ENCODE results near the gene TTC39C.

Gene TTC39C

DNA sequence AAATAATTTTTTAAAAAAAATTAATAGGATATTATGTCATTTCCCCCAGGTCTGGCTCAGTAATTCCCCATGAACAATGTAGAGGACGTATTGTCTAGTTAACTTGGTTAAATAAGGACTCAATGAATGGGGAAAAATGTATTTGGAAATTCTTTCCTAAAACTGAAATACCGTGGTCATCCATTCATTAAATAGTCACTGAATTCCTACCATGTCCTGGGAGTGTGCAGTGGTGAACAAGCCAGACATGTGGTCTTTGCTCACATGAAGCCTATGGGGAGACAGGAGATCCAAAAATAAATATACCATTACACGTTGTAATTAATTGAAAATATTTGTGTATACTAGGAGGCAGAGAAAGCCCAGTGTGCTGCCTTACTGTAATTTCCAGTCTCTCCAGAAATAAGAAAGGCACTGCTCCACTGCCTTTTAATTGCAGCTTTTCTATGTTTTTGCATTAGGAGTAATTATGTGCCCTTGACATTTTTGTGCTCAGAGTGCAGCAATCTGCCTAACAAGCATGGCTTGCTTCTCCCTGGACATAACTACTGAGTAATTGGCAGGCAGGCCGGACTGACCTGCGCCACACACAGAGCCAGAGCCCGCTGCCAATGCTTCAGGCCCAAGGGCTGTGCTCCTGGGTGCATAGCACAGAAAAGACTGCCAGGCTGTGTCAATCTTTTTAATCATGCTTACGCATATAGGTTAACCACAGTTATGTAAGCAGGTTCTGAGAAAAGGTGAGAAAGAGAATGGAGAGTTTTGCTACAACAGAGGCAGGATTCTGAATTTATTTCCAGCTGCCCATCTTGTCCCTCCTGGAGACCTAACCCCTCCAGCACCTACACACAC lies 22.2 kb upstream of the TTC39C start:
- DNase-seq (ENCODE audit: low read depth in 2 of 2) = no peak

DNA sequence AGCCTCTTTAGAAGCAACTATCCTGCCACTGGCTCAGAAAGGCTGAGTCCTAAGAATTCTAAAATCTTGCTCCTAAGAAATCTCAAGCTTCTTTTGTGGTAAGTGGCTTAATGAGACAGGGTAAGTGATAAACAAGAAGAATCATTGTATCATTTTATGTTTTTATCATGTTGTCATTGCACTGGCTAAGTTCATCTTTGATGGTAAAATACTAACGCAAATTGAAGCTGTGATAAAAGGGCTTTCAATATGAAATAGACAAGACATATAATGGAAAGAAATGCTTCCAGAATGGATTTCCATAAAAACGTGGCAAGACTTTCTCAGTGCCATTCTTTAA lies 21.6 kb upstream of the TTC39C start:
- DNase-seq (ENCODE audit: low read depth in 2 of 2) = no peak

DNA sequence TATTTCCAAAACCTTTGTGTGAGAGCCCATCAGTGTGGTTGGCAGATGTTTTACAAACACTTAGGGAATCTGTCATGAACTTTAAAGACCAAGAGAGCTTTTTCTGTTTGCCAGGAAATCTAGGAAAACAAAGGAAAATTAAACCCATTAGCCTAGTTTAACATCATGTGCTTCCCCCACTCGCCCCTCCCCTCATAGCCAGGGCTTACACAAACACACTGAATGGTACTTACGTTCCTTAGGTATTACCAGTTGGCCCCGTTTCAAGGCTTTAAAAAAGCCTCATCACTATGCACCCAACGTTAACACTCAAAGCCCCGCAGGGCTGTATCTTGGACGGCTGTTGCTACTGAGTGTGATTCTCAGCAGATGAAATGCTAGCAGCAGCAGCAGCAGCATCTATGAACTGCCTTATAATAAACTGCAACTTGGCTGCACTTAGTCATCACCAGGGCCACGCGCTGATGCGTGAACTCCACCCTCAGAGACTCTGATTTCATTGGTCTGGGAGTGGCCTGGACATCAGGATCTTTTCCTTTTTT lies 20.1 kb upstream of the TTC39C start:
- no peak for DNase-seq (ENCODE audit: low read depth in 2 of 2)

DNA sequence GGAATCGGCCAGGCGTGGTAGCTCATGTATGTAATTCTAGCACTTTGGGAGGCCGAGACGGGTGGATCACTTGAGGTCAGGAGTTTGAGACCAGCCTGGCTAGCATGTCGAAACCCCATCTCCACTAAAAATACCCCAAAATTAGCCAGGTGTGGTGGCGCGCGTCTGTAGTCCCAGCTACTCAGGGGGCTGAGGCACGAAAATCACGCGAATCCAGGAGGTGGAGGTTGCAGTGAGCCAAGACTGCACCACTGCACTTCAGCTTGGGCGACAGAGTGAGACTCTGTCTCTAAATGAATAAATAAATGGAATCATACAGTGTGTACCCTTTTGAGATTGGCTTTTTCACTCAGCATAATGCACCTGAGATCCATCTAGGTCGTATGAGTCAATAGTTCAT lies 19.4 kb upstream of the TTC39C start:
- no peak for DNase-seq (ENCODE audit: low read depth in 2 of 2)

DNA sequence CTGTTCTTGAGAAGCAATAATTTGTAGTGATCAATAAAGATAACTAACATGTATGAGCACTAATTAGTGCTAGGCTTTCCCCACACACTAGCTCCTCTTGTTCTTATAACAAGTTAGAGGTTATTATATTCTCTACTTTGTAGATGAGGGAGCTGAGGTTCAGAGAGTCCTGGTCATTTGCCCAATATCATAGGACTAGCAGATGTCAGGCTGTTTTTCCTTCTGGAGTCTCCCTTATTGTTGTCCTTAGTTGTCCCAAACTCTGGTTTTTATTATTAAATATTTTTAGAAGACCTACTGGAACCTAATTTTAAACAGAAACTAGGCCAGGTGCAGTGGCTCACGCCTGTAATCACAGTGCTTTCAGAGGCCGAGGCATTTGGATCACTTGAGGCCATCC lies 16.5 kb upstream of the TTC39C start:
- DNase-seq (ENCODE audit: low read depth in 2 of 2) = no peak

DNA sequence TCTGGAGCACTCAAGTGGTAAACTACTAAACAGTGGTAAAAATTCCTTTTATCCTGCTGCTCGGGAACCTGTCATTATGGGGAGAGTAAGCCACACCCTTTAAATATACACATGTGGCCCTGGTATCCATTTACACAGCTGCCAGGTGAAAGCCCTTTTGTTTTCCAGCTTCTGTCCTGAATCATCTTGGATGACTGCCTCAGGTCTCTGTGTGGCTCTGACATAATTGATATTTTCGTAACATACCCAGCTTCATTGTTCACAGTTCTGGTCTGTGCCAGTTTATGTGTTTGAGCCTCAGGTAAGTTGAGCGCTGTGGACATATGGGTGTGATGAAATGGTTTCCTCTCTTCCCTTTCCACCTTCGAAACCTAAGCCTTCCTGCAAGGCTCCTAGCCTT lies 15.7 kb upstream of the TTC39C start:
- DNase-seq (ENCODE audit: low read depth in 2 of 2) = no peak

DNA sequence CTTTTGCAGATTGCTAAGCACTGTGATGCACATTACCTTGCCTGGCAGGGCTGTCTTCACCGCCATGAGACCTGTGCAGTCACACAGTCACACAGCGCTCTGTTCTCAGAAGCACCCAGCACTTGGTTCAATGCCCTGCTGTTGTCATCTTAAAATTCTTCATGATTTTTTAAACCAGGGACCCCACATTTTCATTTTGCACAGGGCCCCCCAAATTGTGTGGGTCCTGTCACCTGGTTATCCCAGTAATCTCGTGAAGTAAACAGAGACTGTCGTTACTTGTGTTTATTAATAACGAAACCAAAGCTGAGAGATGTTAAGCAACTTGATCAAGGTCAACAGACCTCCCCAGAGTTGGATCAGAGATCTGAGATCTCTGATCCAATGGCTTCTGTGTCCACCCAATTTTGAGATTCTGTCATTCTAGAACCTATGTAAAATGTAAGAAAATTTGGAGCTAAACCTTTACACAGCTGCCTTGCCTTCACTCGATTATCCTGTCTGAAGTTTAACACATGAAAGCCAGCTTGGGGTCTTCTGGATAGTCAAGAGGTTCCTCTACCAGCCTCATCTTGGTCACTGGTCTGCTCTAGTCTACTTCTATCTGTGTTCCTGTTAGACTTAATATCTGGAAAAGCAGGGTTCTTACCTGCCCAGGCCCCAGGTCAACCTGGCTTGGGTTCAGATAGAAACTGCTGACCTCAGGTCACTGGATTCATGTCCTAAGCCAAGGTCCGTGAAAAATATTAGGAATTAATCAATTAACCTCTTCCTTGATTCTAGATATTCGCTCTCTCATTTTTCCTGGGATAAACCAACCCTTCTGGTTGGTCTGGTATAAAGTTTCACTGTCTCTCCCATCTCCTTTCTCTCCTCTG lies 13.7 kb upstream of the TTC39C start:
- DNase-seq (ENCODE audit: low read depth in 2 of 2) = no peak

DNA sequence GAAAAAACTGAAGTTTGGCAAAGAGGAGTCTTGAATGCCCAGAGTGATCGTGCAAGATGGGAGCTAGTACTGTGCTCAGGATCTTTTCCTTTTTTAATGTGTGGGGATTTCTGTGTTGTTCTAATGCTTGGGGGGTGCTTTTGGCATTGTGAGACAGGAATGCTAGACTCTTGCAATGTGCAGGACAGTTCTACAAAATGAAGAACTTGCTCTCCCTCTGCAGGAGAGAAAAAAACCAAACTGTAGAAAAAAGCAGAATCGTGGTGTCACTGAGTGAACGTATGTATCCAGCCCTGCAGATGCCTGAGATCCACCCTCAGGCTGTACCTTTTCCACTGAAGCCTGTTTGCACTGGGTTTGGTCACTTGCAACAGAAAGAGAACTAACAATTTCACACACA lies 12.1 kb upstream of the TTC39C start:
- no peak for DNase-seq (ENCODE audit: low read depth in 2 of 2)

DNA sequence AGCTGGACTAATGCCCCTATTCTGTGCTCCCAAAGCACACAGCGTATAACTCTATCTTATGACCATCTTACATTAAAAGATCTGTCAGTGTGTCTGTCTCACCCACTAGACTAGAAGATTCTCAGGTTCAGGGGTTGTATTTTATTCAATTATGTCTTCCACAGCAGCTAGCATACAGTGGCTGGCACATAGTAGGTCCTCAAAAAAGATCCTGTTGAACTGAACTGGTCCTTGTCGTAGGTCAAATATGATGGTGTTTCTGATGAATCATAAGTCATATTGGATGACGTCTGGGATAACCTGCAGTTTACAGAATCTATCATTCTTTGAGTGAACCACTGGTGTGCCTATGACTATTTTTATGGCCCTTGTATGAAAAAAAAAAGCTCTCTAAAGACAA lies 11.3 kb upstream of the TTC39C start:
- DNase-seq (ENCODE audit: low read depth in 2 of 2) = no peak

DNA sequence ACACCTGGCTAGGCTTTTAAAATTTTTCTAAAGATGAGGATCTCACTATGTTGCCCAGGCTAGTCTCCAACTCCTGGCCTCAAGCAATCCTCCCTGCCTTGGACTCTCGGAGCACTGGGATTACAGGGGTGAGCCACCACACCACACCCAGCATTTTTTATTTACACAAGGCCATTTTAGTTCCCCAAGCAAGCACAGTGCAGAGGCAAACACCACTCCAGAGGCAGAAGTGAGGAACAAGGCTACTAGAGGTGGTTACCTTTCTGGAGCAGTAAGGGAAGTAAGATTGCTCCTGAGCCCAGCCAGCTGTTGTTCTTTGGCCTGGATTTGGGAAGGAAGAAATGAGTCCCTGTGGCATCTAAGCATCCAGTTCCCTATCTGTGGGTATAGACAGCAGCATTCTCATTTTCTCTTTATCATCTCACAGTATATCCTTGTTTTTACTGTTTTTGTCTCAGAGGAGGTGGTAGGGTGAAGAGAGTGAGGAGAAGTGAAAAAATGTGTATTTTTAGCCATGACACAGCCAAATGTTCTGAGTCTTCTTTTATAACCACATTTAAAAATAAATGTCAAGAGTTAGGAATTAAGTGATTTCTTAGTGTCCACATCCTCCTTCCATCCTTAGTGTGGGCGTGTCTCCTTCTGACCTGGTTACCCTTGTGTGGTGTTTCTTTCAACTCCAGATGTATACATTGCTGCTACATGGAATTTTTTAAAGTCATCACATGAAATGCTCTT lies 10.5 kb upstream of the TTC39C start:
- DNase-seq (ENCODE audit: low read depth in 2 of 2) = no peak

DNA sequence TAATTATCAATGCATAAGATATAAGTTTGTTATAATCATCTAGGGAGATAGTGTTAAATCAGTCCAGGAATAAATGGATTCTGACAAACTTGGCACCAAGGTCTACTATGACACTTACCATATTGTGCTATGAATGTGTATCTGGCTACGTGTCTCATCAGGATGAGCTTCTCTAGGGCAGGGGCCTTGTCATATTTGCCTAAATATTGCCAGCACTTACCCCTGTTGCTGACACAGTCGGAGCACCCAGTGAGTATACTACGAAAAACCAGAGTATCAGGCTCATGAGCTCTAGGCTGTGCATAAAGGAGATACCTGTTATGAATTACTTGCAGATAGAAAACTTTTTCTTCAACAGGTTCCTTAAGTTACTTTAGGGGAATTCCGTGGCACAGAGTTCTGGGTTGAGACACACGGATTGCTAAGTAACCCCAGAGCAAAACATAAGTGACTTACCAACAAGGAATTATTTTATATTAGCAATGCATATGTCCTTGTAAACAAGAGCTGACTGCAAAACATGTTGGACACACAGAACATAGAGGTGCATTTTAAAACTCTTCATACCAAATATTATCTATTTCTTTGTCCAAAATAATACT lies 7.7 kb upstream of the TTC39C start:
- no peak for DNase-seq (ENCODE audit: low read depth in 2 of 2)

DNA sequence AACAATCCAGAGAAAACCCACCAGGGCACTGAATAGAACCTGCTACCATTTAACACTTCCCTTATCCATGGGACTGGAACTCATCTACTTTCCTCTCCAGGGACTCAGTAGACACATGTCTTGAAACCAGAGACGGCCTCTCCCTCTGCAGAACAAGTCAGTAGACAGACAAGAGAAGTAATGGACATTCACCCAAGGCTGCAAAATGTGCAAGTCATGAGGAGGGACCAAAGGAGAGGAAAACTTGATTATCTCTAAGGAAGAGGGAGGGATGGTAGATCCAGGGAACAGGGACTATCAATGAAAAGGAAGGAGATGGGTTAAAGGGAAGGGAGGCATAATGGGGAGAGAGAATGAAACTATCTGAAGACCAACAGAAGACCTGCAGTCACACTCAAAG lies 5.3 kb upstream of the TTC39C start:
- DNase-seq (ENCODE audit: low read depth in 2 of 2) = no peak

DNA sequence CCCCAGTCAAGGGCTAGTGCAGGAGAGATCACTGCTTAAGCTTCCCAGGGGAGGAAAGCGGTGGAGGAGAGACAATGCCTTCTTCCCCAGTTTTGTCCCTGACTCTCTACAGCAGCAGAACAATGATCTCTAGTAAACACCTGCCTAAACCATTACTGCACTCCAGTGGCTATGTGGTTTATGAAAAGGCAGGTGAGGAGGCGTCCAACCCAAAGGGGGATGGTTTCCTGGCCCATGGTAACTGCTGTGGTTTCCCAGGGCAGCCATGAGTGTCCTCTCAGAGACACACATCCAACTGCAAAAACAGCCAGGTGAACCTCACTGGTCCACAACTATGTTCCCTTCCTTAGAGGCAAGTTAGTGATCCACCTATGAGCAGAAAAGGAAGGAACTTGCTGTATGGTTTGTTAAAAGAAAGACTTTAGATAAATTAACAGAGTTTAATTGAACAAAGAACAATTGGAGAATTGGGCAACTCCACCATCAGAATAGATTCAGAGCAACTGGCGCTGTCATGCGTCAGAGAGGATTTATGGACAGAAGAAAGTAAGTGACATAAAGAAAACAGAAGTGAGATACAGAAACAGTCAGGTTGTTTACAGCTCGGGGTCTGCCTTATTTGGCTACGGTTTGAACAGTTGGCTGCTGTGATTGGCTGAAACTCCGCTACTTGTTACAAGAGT lies 4.8 kb upstream of the TTC39C start:
- DNase-seq (ENCODE audit: low read depth in 2 of 2) = no peak

DNA sequence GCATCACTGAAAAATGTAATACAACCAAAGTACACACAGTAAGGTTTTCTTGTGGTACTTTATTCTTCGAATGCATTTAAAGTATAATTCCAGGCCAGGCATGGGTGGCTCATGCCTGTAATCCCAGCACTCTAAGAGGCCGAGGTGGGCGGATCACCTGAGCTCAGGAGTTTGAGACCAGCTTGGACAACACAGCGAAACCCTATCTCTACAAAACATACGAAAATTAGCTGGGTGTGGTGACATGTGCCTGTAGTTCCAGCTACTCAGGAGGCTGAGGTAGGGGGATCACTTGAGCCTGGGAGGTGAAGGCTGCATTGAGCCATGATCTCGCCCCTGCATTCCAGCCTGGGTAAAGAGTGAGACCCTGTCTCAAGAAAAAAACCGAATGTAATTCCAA lies 3.9 kb upstream of the TTC39C start:
- no peak for DNase-seq (ENCODE audit: low read depth in 2 of 2)

DNA sequence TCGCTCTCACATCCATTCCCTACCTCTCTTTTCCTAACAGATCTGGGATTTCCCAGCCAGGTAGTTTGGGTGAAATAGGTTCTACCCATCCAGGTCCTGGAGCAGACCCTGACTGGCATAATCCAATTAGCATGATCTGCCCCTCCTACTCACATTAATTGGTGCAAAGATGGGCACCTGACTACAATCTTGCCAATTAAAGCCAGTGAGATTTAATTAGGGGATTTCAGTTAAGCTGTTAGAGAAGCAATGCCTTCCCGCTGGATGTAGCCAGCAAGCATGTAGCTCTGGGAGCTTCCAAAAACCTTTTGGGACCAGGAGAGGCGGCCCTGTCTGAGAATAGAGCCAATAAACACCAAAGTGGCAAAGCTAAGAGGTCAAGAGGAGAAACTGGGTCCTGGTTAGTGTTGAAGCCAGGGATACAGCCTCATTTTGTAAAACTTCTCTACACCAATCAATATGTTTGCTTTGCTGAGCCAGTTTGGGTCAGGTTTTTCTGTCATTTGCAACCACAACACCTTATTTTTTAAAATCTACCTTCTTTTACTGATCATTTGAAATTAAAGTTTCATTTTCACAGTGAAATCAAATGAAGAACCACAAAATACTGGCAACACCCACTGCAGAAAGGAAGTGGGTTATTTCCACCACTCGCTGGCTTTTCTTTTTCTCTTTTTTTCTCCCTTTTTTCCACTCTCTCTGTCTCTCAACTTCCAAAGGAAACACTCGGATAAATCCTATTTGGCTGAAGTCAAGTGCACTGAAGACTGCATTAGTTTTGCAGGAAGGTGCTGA lies 3.2 kb upstream of the TTC39C start:
- no peak for DNase-seq (ENCODE audit: low read depth in 2 of 2)

DNA sequence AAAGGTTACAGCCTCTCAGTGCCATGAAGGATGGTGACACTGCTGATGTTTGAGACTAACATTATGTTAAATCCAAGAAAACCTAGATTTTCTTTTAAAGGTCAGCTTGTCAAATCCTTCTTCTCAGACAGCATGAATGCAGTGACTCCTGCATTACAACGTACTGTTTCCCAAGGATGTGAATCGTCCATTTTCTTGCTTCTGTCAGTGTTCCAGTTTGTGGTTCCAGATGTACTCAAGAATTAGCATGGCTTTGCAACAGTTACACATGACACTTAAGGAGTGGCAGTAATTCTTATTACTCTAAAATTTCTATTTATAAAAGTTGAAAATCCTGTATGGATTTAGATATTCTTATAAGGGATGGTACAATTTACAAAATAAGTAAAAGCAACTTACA lies 1.5 kb upstream of the TTC39C start:
- DNase-seq (ENCODE audit: low read depth in 2 of 2) = no peak

DNA sequence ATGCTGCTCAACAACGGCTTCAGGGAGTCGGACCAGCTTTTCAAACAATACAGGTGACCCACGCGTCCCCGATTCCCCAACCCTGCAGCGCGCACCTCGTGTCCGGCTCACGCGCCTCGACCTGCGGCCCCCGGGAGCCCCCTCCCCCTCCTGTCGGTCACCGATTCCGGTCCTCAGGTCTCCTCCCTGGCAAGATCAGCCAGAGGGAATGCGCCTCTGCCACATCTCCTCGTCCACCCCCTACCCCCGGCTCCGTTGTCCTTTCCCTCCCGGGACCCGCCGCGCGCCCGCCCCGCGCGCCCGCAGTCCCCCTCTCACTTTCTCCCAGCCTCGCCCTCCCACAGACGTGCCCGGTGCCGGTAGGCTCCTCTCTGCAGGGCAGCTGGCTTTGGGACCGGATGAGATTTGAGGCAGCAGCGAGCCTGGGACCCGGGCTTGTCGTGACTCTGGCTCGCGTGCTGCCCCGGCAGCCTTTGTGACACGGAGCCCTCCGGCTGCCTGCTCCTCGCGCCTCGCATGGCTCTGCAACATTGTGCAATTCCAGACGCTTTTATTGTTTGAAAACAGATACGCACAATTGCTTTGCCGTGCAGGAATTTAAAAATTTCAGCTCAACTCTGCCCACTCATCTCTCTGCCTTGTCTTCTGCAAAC lies 558 bp downstream of the TTC39C start:
- DNase-seq (ENCODE audit: low read depth in 2 of 2) = peak in 1 of 2 donors; percentile 43

DNA sequence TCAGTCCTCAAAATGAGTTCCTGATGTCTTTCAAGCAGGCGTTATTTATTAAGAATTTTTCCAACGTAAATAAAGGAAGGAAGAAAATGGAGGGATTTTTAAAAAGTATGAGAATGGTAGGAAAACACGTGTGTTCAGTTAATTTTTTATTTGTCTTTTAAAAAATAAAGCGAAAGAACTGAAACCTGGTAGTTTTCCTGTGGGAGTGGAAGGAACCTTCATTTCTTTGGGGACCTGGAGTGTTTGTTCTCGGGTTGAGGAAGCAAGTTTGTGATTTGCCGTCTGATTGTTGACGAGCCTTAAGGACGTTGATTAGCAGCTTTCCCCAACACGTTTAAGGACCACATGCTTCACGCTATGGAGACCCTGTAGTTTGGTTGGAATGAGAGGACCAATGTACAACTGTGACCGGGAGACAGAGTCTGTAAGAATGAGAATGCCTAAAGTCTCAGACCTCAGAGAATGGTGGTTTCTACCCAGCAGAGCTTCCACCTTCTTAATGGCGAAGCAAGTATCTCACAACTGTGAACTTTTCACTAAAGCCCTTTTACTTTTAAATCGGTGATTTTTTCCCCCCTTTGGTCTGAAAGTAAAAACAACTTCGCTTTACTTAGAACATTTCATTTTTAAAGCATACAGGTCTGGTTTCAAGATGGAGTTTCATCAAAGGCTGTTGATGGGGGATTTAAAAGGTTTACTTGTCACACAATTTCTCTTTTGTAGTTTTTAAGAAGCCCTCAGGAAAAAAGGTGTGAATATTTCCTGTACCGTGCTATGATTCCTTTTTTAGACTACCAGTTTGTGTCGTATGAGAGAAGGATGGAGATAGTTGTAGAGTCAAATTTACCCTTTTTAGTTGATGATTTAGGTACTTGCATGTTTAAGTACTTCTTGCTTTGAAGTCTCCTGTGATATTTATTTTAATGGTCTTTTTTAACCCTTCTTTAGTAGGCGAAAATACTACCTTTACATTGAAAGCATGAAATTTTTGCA lies 1.4 kb downstream of the TTC39C start:
- DNase-seq (ENCODE audit: low read depth in 2 of 2) = no peak

DNA sequence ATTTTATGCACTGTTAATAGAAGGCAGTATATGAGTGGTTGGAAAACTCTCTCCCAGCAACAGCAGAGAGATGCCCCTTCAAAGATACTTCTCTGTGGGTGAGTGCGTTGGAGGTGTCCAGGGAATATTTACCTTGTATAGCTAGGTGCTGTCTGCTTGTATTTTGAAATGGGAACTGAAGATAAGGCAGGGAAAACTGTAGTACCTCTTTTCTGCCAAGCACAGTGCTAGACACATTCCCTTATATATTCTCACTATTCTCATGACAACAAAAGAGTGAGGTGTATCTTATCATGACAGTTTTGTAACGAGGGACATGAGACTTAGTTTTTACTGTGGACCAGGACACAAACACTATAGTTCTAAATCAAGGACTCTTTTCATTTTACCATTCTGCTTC lies 2.1 kb downstream of the TTC39C start:
- DNase-seq (ENCODE audit: low read depth in 2 of 2) = no peak
